Stimulated activated CD4-positive, alpha-beta T cell treated with anti-CD3 and anti-CD28 coated beads, Interleukin-12 subunit alpha, Interleukin-12 subunit beta, amount 100 ng/mL, for 48 hours (primary cell): ENCODE results near the gene SNX10.

Source experiments
- DNase-seq, 3 donors: peaks; one replicate each; pipeline ENCODE4 v3.0.0-alpha.2; 2020; ENCODE audit warnings: low read depth in 2 of 3, low spot score in 1 of 3

The SNX10 gene

DNA sequence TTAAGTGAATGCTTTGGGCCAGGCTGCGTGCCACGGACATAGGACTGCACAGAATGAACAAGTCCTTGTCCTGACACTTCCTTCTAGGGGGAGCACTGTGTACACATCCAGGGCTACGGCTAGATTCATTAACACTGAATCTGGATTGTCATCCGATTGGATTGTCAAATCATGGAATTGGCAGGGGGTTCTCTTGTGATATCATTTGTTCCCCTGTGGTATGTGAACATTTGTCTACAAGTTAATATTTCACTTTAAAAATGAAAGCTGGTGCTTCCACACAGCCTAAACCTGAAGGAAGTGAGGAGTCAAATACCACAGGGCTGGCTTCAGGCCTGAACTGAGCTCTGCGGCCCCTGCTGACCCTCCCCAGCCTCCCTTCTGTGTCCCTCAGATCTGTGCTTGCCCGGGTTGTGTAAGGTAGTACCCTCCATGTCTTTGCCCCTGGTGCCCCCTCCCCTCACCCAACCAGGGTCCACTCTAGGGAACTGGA lies 75.6 kb downstream of the SNX10 start:
- DNase-seq, result no peak

DNA sequence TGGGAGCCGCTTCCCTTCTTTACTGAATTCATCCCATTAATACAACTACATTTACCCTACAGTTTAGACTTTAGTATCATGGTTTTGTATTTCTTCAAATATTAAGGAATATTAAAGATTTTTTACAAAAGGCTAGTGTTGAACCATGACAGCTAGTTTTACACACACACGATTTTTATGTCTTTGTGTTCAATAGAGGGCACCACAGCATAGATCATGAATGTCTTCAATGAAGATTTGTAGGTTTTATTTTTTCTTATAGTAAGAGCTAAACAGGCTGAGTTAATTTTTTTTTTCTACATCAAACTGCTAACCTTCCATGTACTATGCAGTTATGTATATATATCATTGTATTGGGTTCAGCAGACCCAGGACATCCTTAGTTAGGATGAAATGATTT lies 76.9 kb downstream of the SNX10 start:
- DNase-seq, result no peak

DNA sequence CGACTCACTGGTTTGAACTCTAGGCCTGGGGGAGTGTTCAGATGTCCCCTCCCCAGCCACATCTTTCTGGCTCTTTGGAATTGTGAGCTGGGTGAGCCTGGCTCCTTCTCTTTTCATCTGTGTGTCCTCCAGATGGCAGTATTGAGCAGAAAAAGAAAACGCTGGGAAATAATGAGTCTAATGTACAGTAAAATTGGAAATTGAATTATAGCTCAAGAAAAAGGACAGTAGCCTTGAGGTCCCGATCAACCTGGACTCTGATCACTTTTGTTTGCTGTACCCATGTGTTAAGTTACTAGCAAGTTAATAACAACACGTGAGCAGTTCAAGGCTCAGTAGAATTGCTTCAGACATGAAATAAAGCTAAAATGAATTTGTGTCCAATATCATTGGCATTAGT lies 77.9 kb downstream of the SNX10 start:
- DNase-seq, result peak in 1 of 3 donors; percentile 65

DNA sequence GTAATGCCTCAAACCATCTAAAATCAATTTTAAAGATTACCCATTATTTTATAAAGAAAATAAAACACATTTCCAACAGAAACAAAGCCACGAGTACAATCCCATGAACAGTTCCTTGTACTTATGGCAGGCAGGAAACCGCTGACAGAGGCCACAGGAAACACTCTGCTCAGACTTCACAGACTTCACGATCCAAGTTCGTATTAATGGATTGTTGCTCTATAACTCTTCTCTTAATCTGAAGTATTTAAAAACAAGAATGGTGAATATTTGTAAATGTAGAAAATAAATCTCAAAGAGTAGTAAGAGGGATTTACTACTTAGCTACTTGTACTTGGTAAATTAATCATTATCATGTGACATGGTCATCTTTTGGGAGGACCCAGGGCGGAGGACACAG lies 78.3 kb downstream of the SNX10 start:
- no peak for DNase-seq

DNA sequence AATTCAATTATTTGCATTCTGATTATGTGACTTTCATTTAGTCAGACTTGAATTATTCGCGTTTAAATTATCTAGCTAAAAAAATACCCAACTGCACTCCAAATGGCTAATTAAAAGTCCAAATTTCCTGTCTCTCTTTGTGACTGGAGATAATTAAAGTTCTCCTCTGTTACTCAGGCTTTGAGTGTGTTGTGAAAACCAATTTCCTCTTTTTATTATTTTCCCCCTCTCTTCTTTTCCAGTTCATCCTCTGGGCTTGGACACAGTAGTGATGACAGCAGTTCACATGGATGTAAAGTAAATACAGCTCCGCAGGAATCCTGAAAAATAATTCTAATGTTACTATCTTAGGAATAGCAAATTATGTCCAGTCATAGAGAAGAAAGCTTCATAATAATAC lies 80.6 kb downstream of the SNX10 start:
- no peak for DNase-seq

DNA sequence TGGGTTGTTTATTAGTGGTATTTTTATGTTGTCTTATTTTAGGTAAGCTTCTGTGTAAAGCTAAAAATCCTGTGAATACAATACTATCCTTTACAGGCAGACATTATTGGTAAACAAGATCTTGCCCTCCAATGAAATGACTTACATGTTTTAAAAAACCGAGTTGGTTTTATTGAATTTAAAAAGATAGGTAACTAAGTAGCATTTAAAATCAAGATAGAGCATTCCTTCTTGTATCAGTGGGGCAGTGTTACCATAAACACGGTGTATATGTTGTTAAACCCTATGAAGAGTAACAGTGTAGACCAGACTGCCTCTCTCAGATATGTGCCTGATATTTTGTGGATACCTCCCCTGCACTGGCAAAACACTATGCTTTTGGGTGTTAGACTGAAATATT lies 81.0 kb downstream of the SNX10 start:
- no peak for DNase-seq

DNA sequence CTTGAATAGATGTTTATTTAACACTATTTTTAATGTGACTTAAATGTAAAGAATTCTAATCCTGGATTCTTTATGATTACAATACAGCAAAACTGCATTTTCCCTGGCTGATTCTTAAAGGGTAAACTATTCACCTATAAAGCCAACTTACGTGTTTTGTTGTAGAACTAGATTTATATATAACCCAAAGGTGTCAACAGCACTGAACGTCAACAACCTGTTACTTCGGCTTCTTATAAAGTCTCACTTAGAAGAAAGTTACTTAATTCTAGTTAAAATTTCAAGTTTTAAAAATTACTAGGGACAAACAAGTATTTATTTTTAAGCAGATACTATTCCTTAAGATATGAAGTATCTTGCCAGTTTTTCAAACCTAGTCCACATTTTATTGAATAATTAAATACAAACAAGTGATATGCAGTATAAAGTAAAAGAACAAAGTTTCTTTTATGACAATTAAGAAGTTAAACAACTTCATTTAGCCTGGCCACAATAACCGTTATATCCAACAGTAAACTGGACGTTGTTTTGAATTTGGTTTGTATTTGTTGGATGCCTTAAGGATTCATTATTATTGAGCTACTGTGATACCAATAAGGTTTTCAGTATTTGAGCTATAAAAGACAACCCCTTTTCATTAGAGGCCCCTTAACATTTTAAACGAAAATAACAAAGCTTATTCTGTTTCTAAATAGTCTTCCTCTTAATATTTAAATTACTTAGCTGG lies 83.1 kb downstream of the SNX10 start:
- DNase-seq, result no peak

DNA sequence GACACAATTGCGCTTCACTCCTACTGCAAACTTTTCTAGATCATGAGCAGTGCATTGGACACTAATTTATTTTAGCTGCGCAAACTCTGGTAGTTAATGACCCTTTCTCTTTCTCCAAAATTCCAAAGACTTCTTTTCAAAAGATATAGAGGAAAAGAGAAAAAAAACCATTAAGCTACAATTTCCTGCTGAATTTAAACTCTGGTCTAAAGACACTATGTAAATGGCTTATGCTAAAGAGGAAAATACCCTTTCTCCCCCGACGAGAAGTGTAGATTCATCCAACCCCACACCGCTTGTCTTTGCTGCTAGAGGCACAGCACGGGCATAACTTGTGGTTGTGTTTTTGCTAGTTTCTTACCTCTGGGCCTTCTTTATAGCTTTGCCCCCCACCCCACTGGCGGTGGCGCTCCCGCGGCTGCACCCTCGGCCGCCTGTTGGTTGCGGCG lies 84.1 kb downstream of the SNX10 start:
- no peak for DNase-seq

DNA sequence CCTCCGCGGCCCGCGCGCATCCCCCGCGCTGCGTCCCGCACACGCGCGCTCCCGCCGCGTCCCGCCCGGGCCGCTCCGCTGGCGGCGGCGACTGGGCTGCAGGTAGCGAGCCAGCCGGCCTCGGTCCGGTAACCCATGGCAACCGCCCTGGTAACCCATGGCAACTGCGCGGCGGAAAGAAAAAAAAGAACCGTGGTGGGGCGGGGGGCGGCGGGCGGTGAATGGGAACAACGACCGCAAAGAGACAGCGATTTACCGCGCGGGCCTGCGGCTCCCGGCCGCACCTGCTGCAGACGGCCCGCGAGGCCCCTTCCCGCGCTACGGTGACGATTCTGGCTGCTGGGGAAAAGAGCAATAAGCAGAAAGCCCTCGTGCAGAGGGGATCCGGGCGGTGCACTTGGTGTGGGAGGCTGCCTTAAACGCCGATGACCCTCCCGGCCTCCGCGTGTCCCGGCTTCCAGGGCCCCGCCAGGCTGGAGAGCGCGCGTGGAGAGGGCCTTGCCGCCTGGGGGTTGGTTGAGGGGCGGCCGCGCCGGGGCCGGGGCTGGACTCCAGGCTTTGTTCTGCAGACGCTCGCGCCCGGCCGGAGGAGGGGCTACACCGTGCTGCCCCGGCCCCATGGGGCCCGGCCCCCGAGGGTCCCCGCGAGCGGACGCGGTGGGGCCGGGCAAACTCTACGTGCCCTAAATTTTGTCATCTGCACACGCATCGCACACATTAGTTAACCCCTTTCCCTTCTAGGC lies 84.7 kb downstream of the SNX10 start:
- DNase-seq, result peak in 2 of 3 donors; percentile 9 to 20

DNA sequence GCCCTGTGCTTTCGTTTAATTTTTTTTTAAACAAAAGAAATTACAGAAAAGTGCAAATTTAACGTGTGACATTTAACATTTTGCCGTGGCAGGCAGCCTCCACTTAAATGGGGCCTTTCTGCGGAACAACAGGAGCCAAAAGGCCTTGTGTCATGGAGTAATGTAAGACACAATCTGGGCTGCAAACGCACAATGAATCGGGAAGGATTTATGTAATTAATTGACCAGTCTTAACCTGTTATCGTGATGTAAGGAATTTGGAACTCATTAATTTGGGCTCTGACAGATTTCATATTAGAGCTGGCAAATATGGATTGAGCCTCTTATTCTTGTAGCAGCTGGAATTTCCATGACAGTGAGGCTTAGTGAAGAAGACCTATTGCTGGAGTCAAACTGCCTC lies 86.4 kb downstream of the SNX10 start:
- no peak for DNase-seq

DNA sequence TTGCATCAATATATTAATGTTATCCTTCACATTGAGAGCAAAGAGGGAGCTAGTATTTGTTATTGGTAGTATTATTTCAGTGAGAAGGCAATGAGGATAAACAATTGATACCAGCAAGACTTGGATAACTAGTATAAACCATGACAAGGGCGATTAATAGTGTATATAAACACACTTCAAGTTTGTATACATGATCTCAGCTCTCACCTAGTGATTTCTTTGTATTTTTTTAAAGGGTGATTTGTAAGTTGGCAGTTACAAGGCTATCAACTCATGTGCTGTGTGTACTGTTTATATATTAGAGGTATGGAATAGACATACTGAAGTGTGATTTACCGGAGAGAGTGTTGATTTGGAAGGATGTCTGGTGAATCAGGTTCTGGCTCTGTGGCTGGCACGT lies 88.0 kb downstream of the SNX10 start:
- no peak for DNase-seq

DNA sequence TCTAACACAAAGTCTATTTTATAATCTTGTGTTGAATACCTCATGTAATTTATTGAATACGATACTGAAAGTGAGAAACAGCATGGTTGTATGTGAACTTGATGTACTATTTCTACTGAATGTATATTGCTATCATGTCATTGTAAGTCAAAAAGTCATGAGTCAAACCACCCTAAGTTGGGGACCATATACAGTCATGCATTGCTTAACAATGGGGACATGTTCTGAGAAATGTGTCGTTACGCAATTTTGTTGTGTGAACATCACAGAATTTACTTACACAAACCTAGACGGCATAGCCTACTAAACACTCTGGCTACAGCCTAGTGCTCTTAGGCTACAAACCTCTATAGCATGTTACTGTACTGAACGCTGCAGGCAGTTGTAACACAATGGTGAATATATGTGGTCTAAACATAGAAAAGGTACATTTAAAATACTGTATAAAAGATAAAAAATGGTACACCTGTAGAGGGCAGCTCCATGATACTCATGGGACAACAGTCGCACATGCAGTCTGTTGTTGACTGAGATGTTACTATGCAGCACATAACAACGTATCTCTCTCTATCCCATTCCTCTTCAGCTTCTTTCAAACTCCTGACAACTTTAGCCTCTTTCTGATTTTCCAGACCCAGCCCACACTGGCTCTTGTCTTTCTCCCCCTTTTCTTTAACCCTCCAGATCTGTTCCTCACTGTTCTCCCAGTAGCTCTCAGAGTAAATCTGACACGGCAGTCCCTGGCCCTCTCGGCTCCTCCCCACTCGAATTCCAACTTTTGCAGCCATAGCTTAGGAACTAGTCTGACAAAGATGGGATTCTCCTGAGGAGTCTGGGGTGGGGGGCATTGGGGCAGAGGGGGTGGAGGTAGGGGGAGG lies 90.1 kb downstream of the SNX10 start:
- DNase-seq, result no peak

DNA sequence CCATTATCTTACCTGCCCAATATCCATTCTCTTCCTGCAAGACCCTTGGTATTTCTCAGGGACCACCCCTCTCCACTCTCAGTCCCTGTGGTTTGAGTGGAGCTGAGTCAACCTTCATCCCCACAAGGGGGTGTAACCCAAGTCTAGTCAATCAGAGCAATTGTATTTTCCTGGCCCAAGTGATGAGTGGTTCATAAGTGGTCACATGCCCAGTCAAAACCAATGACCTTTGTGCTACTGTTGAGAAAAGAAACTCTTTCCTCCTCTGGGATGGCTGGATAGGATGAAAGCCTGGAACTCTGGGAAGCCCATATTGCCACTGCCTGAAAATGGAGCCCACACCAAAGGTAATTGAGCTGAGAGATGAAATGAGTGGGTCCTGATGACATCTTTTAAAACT lies 93.6 kb downstream of the SNX10 start:
- no peak for DNase-seq

DNA sequence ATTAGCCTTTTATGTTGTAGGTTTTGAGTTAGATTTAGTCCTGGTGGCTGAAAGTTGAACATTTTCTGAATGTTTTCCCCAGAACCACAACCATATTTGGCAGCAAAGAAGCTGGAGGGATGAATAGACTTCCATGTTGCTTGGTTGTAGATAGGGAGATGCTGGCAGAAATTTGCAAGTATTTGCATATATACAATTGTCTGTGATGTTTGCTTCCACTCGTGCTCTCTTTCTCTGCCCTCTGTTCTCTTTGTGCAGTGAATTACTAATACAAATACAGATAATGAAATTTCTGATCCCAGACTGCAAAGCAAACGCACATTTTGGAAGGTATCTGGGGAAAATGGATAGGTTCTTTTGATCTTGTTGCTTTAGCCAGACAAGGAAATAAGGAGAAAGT lies 96.1 kb downstream of the SNX10 start:
- no peak for DNase-seq

DNA sequence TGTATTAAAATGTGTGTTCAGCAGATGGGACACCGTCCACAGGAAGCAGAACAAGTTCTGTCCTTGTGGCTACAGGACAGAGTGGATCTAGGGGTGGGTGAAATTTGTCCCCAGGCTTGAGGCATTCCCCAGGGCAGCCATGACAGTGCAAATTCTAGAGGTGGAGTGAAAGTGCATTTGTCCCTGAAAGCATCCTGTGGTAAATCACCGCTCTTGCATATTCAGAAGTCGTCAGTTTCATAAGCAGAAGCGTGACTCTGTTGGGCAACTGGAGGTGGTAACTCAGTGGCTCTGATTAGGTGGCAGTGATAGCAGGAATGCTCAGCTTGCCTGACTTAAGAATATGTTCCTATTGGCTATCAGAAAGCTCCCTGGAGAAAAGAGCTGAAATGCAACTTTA lies 96.6 kb downstream of the SNX10 start:
- DNase-seq, result no peak

DNA sequence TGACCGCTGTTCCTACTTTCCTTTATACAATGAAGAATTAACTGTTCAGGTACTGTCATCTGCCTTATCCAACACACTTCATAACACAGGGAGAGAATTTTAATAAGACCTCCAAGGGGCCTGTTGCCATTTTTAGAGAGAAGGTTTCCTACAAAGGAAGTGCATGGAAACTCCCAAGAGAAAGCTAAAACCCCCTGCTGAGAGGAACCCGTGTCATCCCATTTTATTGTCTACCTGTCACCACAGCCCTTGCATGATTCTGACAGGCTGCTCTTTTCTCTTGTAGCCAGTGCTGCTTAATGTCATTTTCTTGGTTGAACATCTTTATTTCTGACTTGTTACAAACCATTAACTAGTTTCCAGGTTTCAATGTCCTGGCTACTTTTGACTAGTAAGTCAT lies 98.4 kb downstream of the SNX10 start:
- no peak for DNase-seq

DNA sequence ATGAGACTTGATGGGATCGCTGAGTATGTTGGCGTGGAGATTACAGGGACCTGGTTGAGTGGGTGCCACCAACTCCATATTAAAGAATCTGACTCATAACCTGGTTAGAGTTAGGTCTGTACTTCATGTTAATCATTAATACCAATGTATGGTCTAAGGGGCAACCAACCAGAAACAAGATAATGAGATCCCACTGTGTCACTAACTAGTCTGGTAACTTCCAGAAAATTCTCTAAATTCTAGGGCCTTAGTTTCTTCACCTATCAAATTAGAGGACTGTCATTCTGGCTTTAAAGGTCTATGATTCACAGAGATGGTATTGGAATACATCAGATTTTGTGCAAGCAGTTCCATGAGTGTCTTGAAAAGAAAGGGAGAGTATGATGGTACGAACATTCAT lies 102.2 kb downstream of the SNX10 start:
- DNase-seq, result no peak

DNA sequence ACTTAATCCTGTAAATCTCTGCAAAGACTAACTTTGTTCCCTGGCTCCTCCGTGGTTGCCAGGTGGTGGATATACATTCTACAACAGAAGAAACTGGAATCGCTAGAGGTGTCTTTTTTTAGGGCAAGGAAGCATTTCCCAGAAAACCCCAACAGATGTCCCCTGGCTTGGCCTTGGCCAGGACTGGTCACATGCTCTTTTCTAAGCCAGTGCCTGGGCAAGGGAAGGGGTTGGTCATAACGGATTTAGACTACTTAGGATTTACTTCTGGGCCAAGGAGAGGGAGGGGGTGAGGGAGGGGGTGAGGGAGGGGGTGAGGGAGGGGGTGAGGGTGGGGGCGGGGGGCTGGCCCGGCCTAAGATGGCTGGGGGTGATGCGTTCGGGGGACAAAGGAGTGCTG lies 105.7 kb downstream of the SNX10 start:
- DNase-seq, result no peak

DNA sequence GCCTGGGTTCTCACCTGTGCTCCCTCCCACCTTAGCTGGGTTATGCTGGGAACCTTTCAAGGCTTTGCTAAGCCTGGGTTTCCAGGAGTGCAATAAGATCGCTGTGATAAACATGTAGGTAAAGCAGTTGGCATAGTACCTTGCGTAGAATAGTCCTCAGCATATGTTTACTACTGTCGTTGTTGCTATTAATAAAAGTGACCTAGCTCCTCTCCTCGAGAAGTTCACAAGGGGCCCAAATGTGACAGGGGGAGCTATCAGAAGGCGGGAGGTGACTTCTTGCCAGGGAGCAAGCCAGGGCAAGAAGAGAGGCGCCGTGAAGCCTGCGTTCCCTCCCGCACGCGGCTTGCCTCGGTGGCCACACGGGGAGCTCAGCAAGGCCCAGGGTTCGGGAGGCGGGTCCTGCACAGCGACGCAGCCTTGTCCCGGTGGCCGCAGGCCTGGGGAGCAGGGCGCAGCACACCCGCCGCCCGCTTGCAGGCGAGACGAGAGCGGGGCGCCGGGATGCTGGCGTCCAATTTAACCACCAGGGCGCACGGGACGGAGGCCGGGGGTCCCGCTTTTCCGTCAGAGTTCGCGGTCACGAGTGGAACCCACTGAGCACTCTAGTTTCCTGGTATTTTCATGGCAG lies 106.2 kb downstream of the SNX10 start:
- DNase-seq, result peak in 1 of 3 donors; percentile 5

DNA sequence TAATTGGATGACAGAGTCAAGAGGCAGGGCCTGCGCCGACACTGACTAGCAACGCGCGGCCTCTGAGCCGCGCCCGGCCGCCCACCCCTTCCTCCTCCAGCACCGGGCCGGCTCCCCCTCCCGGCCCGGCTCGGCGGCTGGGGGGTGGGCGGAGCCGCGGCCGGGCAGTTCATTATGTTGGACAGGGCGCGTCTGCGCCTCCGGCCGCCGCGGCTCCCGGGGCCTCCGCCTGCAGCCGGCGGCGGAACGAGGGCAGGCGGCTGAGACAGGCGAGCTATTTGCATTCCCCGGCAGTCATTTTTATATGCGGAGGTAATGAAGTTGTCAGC lies 106.7 kb downstream of the SNX10 start:
- peak in 2 of 3 donors; percentile 8 to 21 for DNase-seq

DNA sequence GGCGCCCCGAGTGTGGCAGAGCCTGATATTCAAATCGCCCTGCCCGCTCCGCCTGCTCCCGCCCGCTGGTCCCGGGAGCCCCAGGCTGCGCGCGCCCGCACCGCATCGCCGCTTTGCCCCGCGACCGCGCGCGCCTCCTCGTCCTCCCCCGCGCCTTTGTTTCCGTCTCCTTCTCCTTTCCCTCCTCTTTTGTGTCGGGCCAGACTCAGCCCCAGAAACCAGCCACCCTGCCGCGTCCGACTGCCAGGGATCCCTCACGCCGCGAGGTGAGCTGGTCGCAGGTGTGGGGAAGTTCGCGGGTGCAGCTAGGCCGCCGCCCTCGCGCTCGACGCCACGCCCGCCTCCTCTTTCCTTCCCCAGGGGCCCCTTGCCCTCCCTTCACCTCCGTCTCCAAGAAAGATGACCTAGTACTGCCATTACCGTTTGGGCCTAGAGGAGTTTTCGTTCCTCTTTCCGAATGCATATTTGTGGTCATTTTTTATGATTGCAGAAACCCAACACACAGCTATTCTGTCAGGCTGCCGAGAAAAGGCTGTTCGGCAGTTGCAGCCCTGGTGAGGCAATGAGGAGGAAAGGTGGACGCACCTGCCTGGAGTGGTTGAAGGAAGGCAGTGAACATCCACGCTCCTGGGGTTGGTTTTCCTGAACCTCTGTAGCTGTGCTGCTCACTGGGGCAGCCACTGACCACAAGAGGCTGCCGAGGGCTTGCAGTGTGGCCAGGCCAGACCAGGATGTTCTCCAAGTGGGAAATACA lies 107.3 kb downstream of the SNX10 start:
- DNase-seq, result peak; percentile 3 to 15 (median 14)
